Measurements from ENCODE around the gene RAB4A. TPM values are rescaled to one million over a fixed set of nuclear protein-coding genes. Genes with fewer than 3 reads are reported as not detected.

The RAB4A gene
- total and polyA plus RNA-seq, 9 of the 15 experiments (the other 6 are each of a cell fraction or from before 2014, with no cell fraction given) = 8.3 to 61.0 (median 26.7) TPM

- TF ChIP-seq ZNF518B (CRISPR knock-in tag; IDR thresholded peaks at IDR 0.05) (no peak), STAG1 (CRISPR knock-in tag; IDR thresholded peaks at IDR 0.05; ENCODE audit: borderline replicate concordance) (no peak; the same call in 1 of the 2 replicates), ZNF316 (IDR thresholded peaks at IDR 0.05) (no peak), NR1H2 (CRISPR knock-in tag; IDR thresholded peaks at IDR 0.05) (no peak), E2F6 (IDR thresholded peaks at IDR 0.05; ENCODE audit: borderline replicate concordance in 1 of 2, extremely low read depth in 1 of 2, insufficient read depth in 1 of 2, insufficient read length in 1 of 2, low read depth in 1 of 2, low read length in 1 of 2, poor library complexity in 1 of 2, severe bottlenecking in 1 of 2) (no peak), ZBTB12 (CRISPR knock-in tag; IDR thresholded peaks at IDR 0.05) (no peak), NBN (IDR thresholded peaks at IDR 0.05; ENCODE audit: low read depth) (no peak), CC2D1A (IDR thresholded peaks at IDR 0.05) (peak; percentile 62), TEAD2 (tag; IDR thresholded peaks at IDR 0.05) (0 out of 2 replicates have a peak, but pooled peaks have one; percentile 25), MEF2D (tag; conservative IDR thresholded peaks at IDR 0.05; ENCODE audit: low read depth) (no peak), TEAD4 (IDR thresholded peaks at IDR 0.05; ENCODE audit: low read length) (peak; percentile 57), TEAD4 (CRISPR knock-in tag; IDR thresholded peaks at IDR 0.05; ENCODE audit: borderline replicate concordance) (no peak), ATF2 (CRISPR knock-in tag; IDR thresholded peaks at IDR 0.05) (no peak), ZNF431 (CRISPR knock-in tag; IDR thresholded peaks at IDR 0.05) (no peak), THAP12 (CRISPR knock-in tag; IDR thresholded peaks at IDR 0.05) (no peak)
Observed at GRCh38 chr1:229258031-229258756, 12.7 kb upstream of the RAB4A start (continued).
